Psoas muscle (tissue), 8 donors: ENCODE data around the gene LRGUK. TPM values are rescaled to one million over a fixed set of nuclear protein-coding genes. Genes with fewer than 3 reads are reported as not detected.
"Not testable (repeated sequence)": the region's sequence is repeated elsewhere in the genome, so short reads cannot be mapped to it uniquely, and the experiment has no call there.

ENCODE experiments used
- ATAC-seq, 4 donors: fragments of 200-7000 bp; cut with Tn5 transposase; one replicate each; pipeline ENCODE4 v1.9.1; 2020; ENCODE audit warnings: moderate library complexity in 3 of 4, mild to moderate bottlenecking in 2 of 4
- DNase-seq, 2 donors: peaks; one replicate each; pipeline ENCODE4 v3.0.0-alpha.2; 2020
- H3K27ac ChIP-seq: fragments of 200-600 bp; one replicate; pipeline ENCODE4 v1.8.0; 2022
- H3K27me3 ChIP-seq, 3 donors: fragments of 200-600 bp in 1 of 3; one replicate each; pipeline versions ENCODE4 v1.6.1 to v1.8.0; 2013 to 2022; ENCODE audit warnings: low read length in 2 of 3, mild to moderate bottlenecking in 2 of 3, moderate library complexity in 1 of 3; ENCODE audit not compliant: insufficient read depth in 3 of 3
- H3K36me3 ChIP-seq, 2 donors: fragments of 200-600 bp in 1 of 2; one replicate each; pipeline versions ENCODE4 v1.6.1 to v1.8.0; 2013 to 2022; ENCODE audit warnings: low read depth in 1 of 2, mild to moderate bottlenecking in 1 of 2, moderate library complexity in 1 of 2; ENCODE audit not compliant: insufficient read depth in 1 of 2
- H3K4me1 ChIP-seq: fragments of 200-600 bp; one replicate; pipeline ENCODE4 v1.8.0; 2022
- H3K4me3 ChIP-seq: fragments of 200-600 bp; one replicate; pipeline ENCODE4 v1.8.0; 2022; ENCODE audit warnings: mild to moderate bottlenecking
- H3K9me3 ChIP-seq: fragments of 200-600 bp; one replicate; pipeline ENCODE4 v1.8.0; 2022
- WGBS, 3 donors: extraction: QIAGEN DNeasy Blood & Tissue Kit; methylation state at CpG; one replicate each; pipeline versions ENCODE4 v1.1.6 to v1.1.7; 2013; 5-methylcytosine and 5-hydroxymethylcytosine counted together
- intact Hi-C, 2 donors: fragments of 100-400 bp; cut with DNase I; formaldehyde crosslinking; loops; one replicate each; pipeline versions ENCODE4 v1.11.0 to v1.14.2; 2022
- polyA plus RNA-seq, 3 donors: library from polyadenylated mRNA; stranded (reverse); fragments of 200-250 nt; gene quantifications; one replicate each; pipeline ENCODE4 v1.2.3, GENCODE V29; 2013
- total RNA-seq, 4 donors: library from RNA; stranded (reverse); fragmentation: NEBNext Ultra II Directional in 2 of 4; extraction: Animal tissue kit (Norgen Biotek cat#: 25700) in 2 of 4; gene quantifications; one replicate each; pipeline versions ENCODE4 v1.2.1 to v1.2.4, GENCODE V29; 2021 to 2023
- TF ChIP-seq, protein P1 (sequence below): fragments of 200-600 bp; IDR thresholded peaks from one replicate; pipeline ENCODE4 v1.8.0; 2022; ENCODE audit warnings: antibody characterized with exemption
- donor health status: healthy with polysubstance abuse.
- donor health status: DM: no; HTN: no; CAD: no; lungs with moderate emphysema.
- donor health status: Bipolar disorder and iron deficiency.
- donor health status: healthy.
- donor health status: DM: yes; HTN: yes; CAD: no.
- donor health status: DM: no; HTN: no; CAD: no.
- donor health status: DM: no; HTN: no; CAD: no.
- donor health status: DM: yes; HTN: yes; CAD: no.

LRGUK gene
- total and polyA plus RNA-seq, 7 donors, result 0.07 to 0.43 (median 0.15) TPM; not detected in 1

DNA sequence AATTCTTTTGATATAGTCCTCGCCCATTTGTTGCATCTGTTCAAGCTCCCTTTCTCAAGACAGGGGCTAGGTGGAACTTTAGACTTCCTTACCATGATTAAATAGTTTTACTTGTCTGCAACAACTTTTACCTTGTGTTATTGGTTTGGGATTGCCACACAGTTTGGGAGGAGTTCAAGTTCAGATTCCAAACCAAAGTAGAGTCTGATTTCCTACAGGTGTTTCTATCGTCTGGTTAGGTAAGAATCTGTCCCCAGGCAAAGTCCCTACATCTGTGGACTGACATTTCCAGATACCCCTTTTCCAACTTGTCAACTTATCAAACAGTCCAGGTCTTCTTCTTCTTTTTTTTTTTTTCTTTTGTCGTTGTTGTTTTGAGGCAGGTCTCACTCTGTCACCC, 93.1 kb downstream of the LRGUK start:
- no peak for DNase-seq
- ATAC-seq, result no peak
- H3K4me3 ChIP-seq, result no peak overlapping the region
- 82 to 87% (median 85%) methylated on average over 3 of the region's 3 CpGs for WGBS, 3 donors
- TF ChIP-seq, protein P1, sequence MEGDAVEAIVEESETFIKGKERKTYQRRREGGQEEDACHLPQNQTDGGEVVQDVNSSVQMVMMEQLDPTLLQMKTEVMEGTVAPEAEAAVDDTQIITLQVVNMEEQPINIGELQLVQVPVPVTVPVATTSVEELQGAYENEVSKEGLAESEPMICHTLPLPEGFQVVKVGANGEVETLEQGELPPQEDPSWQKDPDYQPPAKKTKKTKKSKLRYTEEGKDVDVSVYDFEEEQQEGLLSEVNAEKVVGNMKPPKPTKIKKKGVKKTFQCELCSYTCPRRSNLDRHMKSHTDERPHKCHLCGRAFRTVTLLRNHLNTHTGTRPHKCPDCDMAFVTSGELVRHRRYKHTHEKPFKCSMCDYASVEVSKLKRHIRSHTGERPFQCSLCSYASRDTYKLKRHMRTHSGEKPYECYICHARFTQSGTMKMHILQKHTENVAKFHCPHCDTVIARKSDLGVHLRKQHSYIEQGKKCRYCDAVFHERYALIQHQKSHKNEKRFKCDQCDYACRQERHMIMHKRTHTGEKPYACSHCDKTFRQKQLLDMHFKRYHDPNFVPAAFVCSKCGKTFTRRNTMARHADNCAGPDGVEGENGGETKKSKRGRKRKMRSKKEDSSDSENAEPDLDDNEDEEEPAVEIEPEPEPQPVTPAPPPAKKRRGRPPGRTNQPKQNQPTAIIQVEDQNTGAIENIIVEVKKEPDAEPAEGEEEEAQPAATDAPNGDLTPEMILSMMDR, result no peak
- intact Hi-C loops, result no loop called here
- no peaks in the 10 kb centered on the region for H3K9me3 ChIP-seq
- H3K4me1 ChIP-seq, result no peaks in the 10 kb centered on the region
- no peaks in the 10 kb centered on the region for H3K27me3 ChIP-seq
- H3K36me3 ChIP-seq, result no peaks in the 10 kb centered on the region
- H3K27ac ChIP-seq, result no peak overlapping the region

DNA sequence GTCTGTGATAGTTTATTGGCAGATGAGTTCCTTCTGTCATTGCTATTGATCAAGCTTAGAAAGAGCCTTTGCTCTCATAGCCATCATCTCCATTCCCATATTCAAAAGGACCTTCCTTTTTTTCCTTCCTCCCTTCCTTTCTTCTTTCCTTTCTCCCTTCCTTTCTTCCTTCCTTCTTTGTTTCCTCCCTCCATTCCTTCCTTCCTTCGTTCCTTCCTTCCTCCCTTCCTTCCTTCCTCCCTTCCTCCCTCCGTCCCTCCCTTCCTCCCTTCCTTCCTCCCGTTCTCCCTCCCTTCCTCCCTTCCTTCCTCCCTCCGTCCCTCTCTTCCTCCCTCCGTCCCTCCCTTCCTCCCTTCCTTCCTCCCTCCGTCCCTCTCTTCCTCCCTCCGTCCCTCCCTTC, 104.2 kb downstream of the LRGUK start:
- WGBS, 3 donors, result 74 to 77% (median 76%) methylated on average over 7 of the region's 7 CpGs
- H3K27me3 ChIP-seq, H3K4me1 ChIP-seq, H3K4me3 ChIP-seq, intact Hi-C loops, ATAC-seq, H3K9me3 ChIP-seq, H3K27ac ChIP-seq, H3K36me3 ChIP-seq, DNase-seq: not testable (repeated sequence)

DNA sequence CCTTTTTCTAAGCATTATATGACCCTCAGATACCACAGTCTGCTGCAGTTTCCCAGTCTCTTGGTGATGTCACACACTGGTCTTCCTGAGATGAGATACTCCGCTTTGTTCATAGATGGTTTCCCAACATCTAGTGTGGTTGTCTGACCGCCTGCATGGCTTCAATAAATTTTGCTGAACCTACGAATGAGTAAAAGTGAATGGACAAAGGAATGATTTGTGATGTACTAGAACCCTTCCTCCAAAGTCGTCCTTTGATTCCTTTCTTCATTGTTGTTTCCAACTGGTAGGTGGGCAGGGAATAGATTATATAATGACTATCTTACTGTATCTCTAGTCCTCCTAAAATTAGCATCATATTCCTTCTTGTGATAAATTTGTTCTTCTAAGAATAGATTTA, 107.1 kb downstream of the LRGUK start:
- H3K4me3 ChIP-seq, result no peak overlapping the region
- DNase-seq (no peak), ATAC-seq (no peak)
- intact Hi-C loops, result no loop called here
- TF ChIP-seq, protein P1, result no peak
- WGBS, 3 donors, result 81 to 82% (median 82%) methylated on average over 4 of the region's 4 CpGs
- H3K9me3 ChIP-seq, result peaks cover 10% of the 10 kb centered on the region
- H3K27ac ChIP-seq, result no peak overlapping the region
- no peaks in the 10 kb centered on the region for H3K36me3 ChIP-seq
- no peaks in the 10 kb centered on the region for H3K27me3 ChIP-seq
- H3K4me1 ChIP-seq, result no peaks in the 10 kb centered on the region

DNA sequence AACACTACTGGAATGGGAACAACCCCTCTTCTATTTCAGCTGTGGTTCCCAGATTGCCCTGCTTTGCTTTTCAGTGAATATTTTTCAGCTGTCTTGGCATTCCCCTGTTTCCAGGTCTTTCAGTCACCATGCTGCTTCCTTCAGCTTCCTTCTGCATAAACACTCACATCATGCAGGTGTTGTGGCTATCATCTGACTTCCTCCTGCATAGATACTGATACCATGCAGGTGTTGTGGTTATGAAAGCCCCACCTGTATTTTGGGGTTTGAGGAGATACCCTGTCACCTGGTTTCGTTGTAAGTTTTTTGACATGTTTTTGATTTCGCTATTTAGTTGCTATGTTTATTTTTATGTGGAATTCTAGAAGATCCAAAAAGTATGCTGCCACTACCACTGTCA, 118.1 kb downstream of the LRGUK start:
- Histone ChIP-seq H3K4me1 (peaks cover 10% of the 10 kb centered on the region), H3K4me3 (no peak overlapping the region), H3K36me3 (no peaks in the 10 kb centered on the region), H3K9me3 (no peaks in the 10 kb centered on the region), H3K27ac (no peak overlapping the region), H3K27me3 (no peaks in the 10 kb centered on the region)
- WGBS, 3 donors, result 92 to 94% (median 92%) methylated on average over 2 of the region's 2 CpGs
- ATAC-seq (no peak), DNase-seq (no peak)
- TF ChIP-seq, protein P1, result no peak
- intact Hi-C loops, result no loop called here

DNA sequence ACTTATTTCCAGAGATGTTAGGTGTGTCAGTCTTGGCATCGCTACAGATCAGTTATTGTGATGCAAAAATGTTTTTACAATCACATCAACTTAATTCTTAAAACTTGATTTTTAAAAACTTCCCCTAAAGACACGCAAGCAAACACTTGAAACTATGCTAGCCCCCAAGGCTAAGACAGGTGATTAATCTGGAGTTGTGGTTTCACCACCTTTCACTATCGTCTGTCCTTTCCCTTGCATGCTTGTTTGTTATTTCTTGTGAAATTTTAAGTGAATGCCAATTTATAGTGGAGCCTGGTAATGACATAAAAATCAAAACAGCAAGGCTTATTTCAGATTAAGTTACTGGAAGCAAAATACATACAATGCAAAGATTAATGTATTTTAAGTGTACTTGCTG, 119.2 kb downstream of the LRGUK start:
- intact Hi-C loops, result no loop called here
- Histone ChIP-seq H3K27ac (no peak overlapping the region), H3K4me3 (no peak overlapping the region)

More for the DNA sequence above, 119.2 kb downstream of the LRGUK start:
- TF ChIP-seq, protein P1, result no peak
- Histone ChIP-seq H3K4me1 (peaks cover 10% of the 10 kb centered on the region), H3K36me3 (no peaks in the 10 kb centered on the region), H3K27me3 (no peaks in the 10 kb centered on the region), H3K9me3 (no peaks in the 10 kb centered on the region)
- 49 to 55% (median 52%) methylated on average over 3 of the region's 3 CpGs for WGBS, 3 donors
- DNase-seq (no peak), ATAC-seq (no peak)
